HepG2 (cell line): Measurements from ENCODE around the gene CLBA1.

Experiments used
- CTCF ChIP-seq: sonication (generic); formaldehyde crosslinking; IDR thresholded peaks from 2 replicates; pipeline ENCODE4 v1.5.0; 2020; ENCODE audit warnings: mild to moderate bottlenecking, missing genetic modification reagents, moderate library complexity
- GMEB1 ChIP-seq: sonication (generic); formaldehyde crosslinking; IDR thresholded peaks from 2 replicates; pipeline ENCODE4 v1.5.1; 2020; ENCODE audit warnings: missing genetic modification reagents, mild to moderate bottlenecking, borderline replicate concordance
- HNF1A ChIP-seq, 2 experiments: sonication (generic) in 1 of 2; formaldehyde crosslinking in 1 of 2; IDR thresholded peaks; 2 replicates each; pipeline versions ENCODE4 v1.4.0 to v1.6.1; 2016 to 2020; ENCODE audit warnings: borderline replicate concordance in 1 of 2, low read depth in 1 of 2, mild to moderate bottlenecking in 1 of 2, missing genetic modification reagents in 1 of 2
- HOMEZ ChIP-seq: IDR thresholded peaks from 2 replicates; pipeline ENCODE4 v1.6.1; 2016; ENCODE audit warnings: low read depth
- MYNN ChIP-seq: sonication (generic); formaldehyde crosslinking; IDR thresholded peaks from 2 replicates; pipeline ENCODE4 v1.4.0; 2020; ENCODE audit warnings: mild to moderate bottlenecking, low read depth, missing genetic modification reagents
- MZF1 ChIP-seq: sonication (generic); formaldehyde crosslinking; IDR thresholded peaks from 2 replicates; pipeline ENCODE4 v1.8.1; 2023; ENCODE audit warnings: mild to moderate bottlenecking, missing genetic modification reagents, borderline replicate concordance
- SMARCE1 ChIP-seq: fragments of 450-650 bp; IDR thresholded peaks from 2 replicates; pipeline ENCODE4 v1.6.1; 2017; ENCODE audit warnings: borderline replicate concordance
- ZBTB42 ChIP-seq: sonication (generic); formaldehyde crosslinking; IDR thresholded peaks from 2 replicates; pipeline ENCODE4 v1.5.0; 2020; ENCODE audit warnings: mild to moderate bottlenecking, missing genetic modification reagents
- ZNF451 ChIP-seq: sonication (generic); formaldehyde crosslinking; IDR thresholded peaks from 2 replicates; pipeline ENCODE4 v1.5.0; 2020; ENCODE audit warnings: mild to moderate bottlenecking, missing genetic modification reagents
- ZNF550 ChIP-seq: sonication (generic); formaldehyde crosslinking; IDR thresholded peaks from 2 replicates; pipeline ENCODE4 v1.4.0; 2020; ENCODE audit warnings: mild to moderate bottlenecking, missing genetic modification reagents, borderline replicate concordance
- ZNF777 ChIP-seq: sonication (generic); formaldehyde crosslinking; IDR thresholded peaks from 2 replicates; pipeline ENCODE4 v1.4.0; 2020; ENCODE audit warnings: missing genetic modification reagents

GRCh38 chr14:105043641-105044040 lies 58.1 kb downstream of the CLBA1 start:
- no peak for TF ChIP-seq CTCF (CRISPR knock-in tag)
- TF ChIP-seq HNF1A (IDR thresholded peaks at IDR 0.05; ENCODE audit: low read depth), result no peak
- TF ChIP-seq HNF1A (CRISPR knock-in tag; IDR thresholded peaks at IDR 0.05; ENCODE audit: borderline replicate concordance), result no peak
- TF ChIP-seq ZNF777 (CRISPR knock-in tag), result no peak
- TF ChIP-seq ZNF550 (CRISPR knock-in tag), result no peak
- no peak for TF ChIP-seq ZBTB42 (CRISPR knock-in tag)
- TF ChIP-seq MYNN (CRISPR knock-in tag), result no peak
- TF ChIP-seq MZF1 (CRISPR knock-in tag), result no peak
- no peak for TF ChIP-seq GMEB1 (CRISPR knock-in tag)
- no peak for TF ChIP-seq HOMEZ (CRISPR knock-in tag)
- TF ChIP-seq SMARCE1, result no peak
- TF ChIP-seq ZNF451 (CRISPR knock-in tag), result no peak
